HT-29 (cell line): ENCODE results near the gene RHBG. TPM values are rescaled to one million over a fixed set of nuclear protein-coding genes. Genes with fewer than 3 reads are reported as not detected.

Source experiments
- DNase-seq: peaks from one replicate; pipeline ENCODE4 v3.0.0-alpha.2; 2015; ENCODE audit warnings: low spot score
- total RNA-seq: library from RNA; depleted of rRNA; stranded (reverse); fragments of >200 nt; shearing (Covaris generic); gene quantifications from 2 replicates; pipeline ENCODE4 v1.2.3, GENCODE V29; 2014

RHBG gene
- total RNA-seq, 1 experiment from 2014 or later: not detected

GRCh38 chr1:156386134-156386901 lies 17.3 kb downstream of the RHBG start:
- no peak for DNase-seq

GRCh38 chr1:156386949-156387869 lies 18.2 kb downstream of the RHBG start:
- no peak for DNase-seq

DNA sequence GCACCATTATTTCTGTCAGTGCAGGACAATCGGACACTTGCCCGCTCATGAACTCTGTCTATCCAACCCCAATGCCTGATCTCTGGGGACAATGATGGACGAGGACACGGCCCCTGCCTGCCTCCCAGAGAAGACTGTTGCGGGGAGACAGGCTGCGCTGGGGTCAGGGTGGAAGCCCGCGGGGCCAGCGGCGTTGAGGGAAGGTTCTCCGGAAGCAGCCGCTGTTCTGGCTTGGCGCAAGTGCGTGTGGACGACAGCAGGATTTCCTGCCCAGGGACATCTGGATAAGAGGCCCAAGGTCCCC lies 18.8 kb downstream of the RHBG start:
- DNase-seq: no peak

DNA sequence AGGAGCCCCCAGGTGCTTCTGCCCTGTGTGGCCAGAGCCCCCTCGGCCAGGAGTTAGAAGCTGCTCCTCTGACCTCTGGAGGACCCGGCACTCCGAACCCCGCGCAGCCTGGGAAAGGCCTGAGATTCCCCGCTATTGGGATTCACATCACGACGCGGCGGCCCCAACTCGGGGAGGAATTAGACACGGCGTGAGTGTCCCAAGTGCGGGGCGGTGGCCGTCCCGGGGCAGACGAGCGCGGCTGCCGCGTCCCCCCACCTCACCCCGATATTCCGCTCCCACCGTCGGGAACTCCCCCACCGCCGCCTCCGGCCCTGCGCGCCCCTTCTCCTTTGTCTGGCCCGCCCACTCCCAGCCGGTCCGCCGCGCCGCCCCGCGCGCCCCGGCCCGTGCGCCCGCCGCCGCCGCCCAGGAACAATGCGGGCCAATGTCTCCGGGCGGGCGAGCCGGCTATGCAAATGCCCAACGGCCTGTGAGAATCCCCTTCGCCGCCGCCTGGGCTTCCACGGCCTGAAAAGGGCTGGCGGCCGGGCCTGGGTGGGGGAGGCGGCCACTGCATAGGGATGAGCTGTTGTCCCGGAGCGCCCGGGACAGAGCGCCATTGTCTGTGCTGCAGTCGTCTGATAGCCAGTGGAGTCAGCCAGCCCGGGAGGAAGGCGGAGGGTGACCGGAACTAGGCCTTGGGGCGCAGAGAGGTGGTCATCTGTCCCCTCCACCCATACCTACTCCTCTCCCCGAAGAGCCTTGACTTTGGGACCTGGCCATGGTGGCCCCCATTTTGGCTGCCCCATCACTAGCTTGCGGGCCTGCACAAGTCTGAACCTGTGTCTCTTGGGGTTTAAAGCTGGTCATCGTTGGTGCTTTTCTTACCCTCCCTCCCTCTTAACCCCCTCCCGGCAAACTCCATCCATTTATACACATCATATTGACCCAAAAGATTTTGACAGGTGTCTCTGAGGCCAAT lies 19.4 kb downstream of the RHBG start:
- DNase-seq: no peak

- DNase-seq: no peak
These were observed 20.3 kb downstream of the RHBG start for GRCh38 chr1:156389311-156389710.

DNA sequence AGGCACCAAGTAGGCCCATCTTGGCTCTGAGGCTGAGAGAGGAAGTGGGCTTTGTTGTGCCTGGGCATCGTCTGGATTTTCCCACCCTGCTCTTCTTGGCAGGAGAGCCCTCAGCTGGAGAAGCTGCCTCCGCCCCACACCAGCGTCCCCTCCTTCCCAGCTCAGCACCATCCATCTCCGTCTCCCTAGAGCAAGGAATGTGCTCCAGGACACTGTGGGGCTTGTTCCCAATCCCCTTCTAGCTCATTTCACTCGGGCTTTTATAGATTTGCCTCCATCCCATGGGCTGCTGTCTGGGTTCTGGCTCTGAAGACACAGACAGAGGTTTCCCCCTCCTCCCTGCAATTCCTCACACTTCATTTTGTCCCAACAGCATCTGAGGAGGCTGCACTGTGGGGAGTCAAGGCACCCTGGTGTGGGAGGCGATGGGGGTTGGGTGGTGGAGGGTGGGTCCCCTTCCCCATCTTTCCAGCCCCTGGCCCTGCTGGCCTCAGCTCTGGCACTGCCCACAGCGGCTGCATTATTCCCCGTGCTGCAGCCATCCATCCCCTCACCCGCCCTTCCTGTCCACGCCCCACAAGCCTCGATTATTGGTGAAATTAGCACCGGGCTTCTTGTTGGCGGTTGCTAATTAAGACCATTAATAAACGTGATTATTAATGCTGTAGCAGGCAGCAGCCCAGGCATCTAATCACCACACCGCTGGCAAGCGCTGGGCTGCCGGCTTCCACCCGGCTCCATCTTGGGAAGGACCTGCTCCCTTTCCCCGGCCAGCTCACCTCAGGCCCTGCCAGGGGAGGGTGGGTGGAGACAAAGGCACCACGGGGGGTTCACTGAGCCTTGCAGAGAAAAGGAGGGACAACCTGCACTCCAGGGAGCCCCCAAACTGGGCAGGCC lies 21.7 kb downstream of the RHBG start:
- no peak for DNase-seq

DNA sequence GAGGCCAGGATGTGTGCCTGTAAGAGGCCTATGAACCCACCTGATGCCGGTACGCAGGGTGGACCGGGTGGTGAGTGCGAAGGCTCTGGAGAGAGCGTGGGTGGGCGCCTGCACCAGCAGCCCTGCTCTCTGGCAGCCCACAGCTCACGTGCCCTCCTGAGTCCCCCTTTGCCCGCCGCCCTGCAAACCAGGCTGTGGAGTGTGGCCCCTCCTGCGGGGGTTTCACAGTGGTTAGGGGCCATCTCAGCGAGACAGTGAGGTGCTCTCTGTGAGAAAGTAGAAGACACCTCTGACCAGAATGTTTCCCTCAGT lies 22.3 kb downstream of the RHBG start:
- DNase-seq: no peak

DNA sequence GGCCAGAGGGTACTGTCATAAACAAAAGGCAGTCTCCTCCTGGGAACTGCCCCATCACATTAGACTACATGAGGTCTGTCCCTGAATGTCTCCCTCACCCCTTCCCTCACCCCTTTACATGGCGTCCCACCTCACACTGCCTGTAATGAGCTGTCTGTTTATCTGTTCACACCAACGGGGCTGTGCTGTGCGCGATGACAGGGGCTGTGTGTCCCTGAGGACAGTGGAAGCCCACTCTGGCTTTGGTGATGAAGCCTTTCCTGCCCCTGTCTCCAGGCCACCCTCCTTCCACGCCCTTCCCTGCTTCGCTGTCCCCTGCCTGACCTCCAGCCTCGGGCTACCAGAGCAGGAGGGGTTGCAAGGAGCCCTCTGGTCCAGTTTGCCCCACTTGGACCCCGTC lies 22.7 kb downstream of the RHBG start:
- no peak for DNase-seq

GRCh38 chr1:156392452-156392853 lies 23.4 kb downstream of the RHBG start:
- DNase-seq: no peak

DNA sequence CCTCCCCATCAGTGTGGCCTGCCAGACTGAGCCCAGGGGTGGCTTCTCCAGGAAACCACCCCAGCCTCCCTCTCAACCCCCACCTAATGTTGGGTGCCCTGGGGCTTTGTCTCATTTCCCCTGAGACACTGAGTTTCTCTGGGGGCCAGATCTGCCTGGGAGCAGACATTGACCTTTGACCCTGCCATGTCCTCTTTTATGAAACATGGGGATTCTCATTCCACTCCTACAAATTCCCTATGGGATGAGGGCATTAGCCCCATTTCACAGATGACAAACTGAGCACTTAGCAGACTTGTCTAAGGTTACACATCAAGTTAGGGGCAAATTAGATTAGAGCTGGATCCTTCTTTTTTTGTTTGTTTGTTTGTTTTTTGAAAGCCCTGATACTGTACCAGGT lies 24.1 kb downstream of the RHBG start:
- no peak for DNase-seq

DNA sequence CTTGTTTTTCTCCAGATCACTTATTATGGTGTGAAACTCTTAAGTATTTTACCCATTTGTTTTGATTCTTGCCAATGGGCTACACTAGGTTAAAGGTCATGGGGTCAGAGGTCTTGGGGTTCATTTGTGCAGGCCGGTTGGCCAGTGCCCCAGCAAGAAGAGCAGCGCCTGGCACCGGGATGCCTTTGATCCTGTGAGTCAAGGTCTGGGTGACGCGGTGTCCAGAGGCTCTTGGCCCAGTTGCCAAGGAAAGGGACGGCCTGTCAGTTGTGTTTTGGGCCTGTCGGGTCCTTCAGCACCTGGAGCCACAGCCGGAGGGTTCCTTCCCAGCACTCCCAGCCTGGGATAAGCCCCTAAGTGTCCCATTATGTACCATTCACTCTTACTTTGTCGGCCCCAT lies 25.1 kb downstream of the RHBG start:
- no peak for DNase-seq

- no peak for DNase-seq
These were observed 25.9 kb downstream of the RHBG start for GRCh38 chr1:156394835-156395461.

GRCh38 chr1:156399355-156400125 lies 30.5 kb downstream of the RHBG start:
- no peak for DNase-seq

GRCh38 chr1:156400191-156400935 lies 31.4 kb downstream of the RHBG start:
- DNase-seq: no peak

DNA sequence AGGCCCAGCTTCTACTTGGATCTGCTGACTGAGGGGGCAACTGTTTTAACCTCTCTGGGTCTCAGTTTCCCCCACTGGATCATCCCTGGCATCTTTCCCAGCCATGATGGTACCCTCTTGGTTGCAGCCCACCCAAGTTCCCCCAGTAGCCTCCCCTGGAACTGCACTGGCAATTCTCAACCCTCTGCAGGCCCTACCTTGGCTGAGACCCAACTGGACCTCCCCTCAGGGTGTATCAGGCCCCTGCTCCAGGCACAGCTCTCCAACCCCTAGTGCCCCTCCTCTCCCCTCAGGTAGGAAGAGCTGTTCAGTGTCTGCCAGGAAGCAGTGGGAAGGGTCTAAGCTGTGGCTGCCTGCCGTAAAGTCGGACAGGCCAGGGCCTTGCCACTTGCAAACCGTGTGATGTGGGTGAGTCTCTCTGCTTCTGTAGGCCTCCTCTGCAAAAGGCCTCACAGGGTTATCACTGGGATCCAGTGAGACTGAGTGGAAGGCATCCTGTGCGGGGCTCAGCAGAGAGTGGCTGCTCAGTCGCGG lies 32.1 kb downstream of the RHBG start:
- DNase-seq: no peak

- DNase-seq: no peak
These were observed 32.7 kb downstream of the RHBG start for GRCh38 chr1:156401681-156402081.

DNA sequence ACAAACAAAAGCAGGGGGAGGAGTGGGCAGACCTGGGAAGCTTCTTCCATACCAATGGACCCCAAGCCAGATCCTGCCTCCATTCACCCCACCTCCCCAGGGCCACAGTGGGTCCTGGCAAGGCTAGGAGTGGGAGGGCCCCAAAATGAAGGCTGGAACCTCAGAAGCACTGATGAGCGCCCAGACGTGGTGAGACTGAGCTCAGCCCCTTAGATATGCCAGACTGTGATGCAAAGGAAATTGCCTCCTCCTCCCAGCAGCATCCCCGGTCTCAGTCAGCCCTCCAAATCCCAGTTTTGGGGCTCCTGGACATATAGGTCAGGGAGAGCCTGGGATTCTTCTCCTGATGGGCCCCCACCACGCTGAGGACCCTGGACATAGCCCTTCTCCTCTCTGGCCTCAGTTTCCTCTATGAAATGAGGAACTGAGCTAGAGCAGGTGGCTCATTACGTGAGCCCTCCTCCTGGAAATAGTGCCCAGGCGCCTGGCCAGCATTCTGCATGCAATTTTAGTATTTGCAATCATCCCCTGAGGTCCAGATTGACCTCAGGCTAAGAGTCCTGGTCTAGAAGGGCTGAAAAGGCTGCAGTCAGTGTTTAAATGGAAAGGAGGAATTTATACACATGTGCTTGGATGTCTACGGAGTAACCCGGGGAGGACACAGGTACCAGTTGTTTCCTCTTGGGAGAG lies 33.5 kb downstream of the RHBG start:
- no peak for DNase-seq

- DNase-seq: no peak
These were observed 36.7 kb downstream of the RHBG start for GRCh38 chr1:156405670-156406069.
